Brain microvascular endothelial cell (primary cell): Measurements from ENCODE around the gene TAS1R2.

Experiments used
- DNase-seq: peaks from one replicate; pipeline ENCODE4 v3.0.0-alpha.2; 2020
- H3K27ac ChIP-seq: fragments of 250-450 bp; sonication (Bioruptor Pico); 2 replicates; pipeline ENCODE4 v1.5.1; 2020; ENCODE audit warnings: mild to moderate bottlenecking, moderate library complexity
- H3K27me3 ChIP-seq: fragments of 250-450 bp; sonication (Bioruptor Pico); replicated peaks from 2 replicates; pipeline ENCODE4 v1.5.1; 2020; ENCODE audit warnings: mild to moderate bottlenecking
- H3K36me3 ChIP-seq: fragments of 250-450 bp; sonication (Bioruptor Pico); replicated peaks from 2 replicates; pipeline ENCODE4 v1.5.1; 2020; ENCODE audit warnings: mild to moderate bottlenecking
- H3K4me3 ChIP-seq: 2 replicates; pipeline ENCODE4 v1.5.1; 2011; ENCODE audit warnings: low read depth, mild to moderate bottlenecking, control low read depth, low read length, moderate library complexity
- CTCF ChIP-seq: IDR thresholded peaks from 2 replicates; pipeline ENCODE4 v1.5.1; 2011; ENCODE audit warnings: low read depth, mild to moderate bottlenecking, moderate library complexity, low read length, control low read depth, inconsistent platforms; ENCODE audit errors: missing control alignments
- in situ Hi-C: cut with HindIII; loops from 2 replicates; pipeline ENCODE4 v1.10.0; 2017; ENCODE audit warnings: low sequenced_read_pairs, low pct_ligation_motif_present

The TAS1R2 gene

GRCh38 chr1:18881642-18882431 lies 22.4 kb upstream of the TAS1R2 start:
- Histone ChIP-seq H3K4me3 (no peak overlapping the region), H3K36me3 (no peaks in the 10 kb centered on the region), H3K27ac (no peak overlapping the region), H3K27me3 (no peaks in the 10 kb centered on the region)
- in situ Hi-C loops, result no loop called here
- no peak for TF ChIP-seq CTCF
- no peak for DNase-seq

- Histone ChIP-seq H3K4me3 (no peak overlapping the region), H3K36me3 (no peaks in the 10 kb centered on the region), H3K27ac (no peak overlapping the region), H3K27me3 (no peaks in the 10 kb centered on the region)
- in situ Hi-C loops, result no loop called here
- no peak for TF ChIP-seq CTCF
- DNase-seq, result no peak
Observed at GRCh38 chr1:18881164-18881563, 21.7 kb upstream of the TAS1R2 start.

- no peak for TF ChIP-seq CTCF
Observed at GRCh38 chr1:18880585-18880984, 21.1 kb upstream of the TAS1R2 start.

GRCh38 chr1:18879791-18880309 lies 20.4 kb upstream of the TAS1R2 start:
- DNase-seq, result no peak
- no peaks in the 10 kb centered on the region for H3K36me3 ChIP-seq
- H3K27me3 ChIP-seq, result no peaks in the 10 kb centered on the region
- no peak overlapping the region for H3K27ac ChIP-seq
- TF ChIP-seq CTCF, result no peak
- in situ Hi-C loops, result no loop called here
- H3K4me3 ChIP-seq, result no peak overlapping the region

More at GRCh38 chr1:18880585-18880984, 21.1 kb upstream of the TAS1R2 start:
- no peak overlapping the region for H3K4me3 ChIP-seq
- H3K27ac ChIP-seq, result no peak overlapping the region
- no peaks in the 10 kb centered on the region for H3K27me3 ChIP-seq
- no peaks in the 10 kb centered on the region for H3K36me3 ChIP-seq
- in situ Hi-C loops, result no loop called here
- no peak for DNase-seq

GRCh38 chr1:18879215-18879790 lies 19.8 kb upstream of the TAS1R2 start:
- H3K4me3 ChIP-seq, result no peak overlapping the region
- DNase-seq, result no peak
- no peaks in the 10 kb centered on the region for H3K27me3 ChIP-seq
- no peak overlapping the region for H3K27ac ChIP-seq
- in situ Hi-C loops, result no loop called here
- TF ChIP-seq CTCF, result no peak
- H3K36me3 ChIP-seq, result no peaks in the 10 kb centered on the region
